Testis (tissue), 3 donors: ENCODE measurements around the gene METTL26. TPM values are rescaled to one million over a fixed set of nuclear protein-coding genes. Genes with fewer than 3 reads are reported as not detected.

Source experiments
- DNase-seq: peaks from one replicate; pipeline ENCODE4 v3.0.0-alpha.2; 2019
- H3K27ac ChIP-seq, 2 donors: fragments of 200-600 bp; sonication (generic); one replicate each; pipeline ENCODE4 v1.5.1; 2019
- H3K27me3 ChIP-seq: fragments of 200-600 bp; sonication (generic); one replicate; pipeline ENCODE4 v1.5.1; 2019
- H3K36me3 ChIP-seq: fragments of 200-600 bp; sonication (generic); one replicate; pipeline ENCODE4 v1.5.1; 2017; ENCODE audit warnings: low read depth; ENCODE audit errors: missing control alignments
- H3K4me1 ChIP-seq: fragments of 200-600 bp; sonication (generic); one replicate; pipeline ENCODE4 v1.5.1; 2019
- H3K4me3 ChIP-seq, 2 donors: fragments of 200-600 bp; sonication (generic); one replicate each; pipeline ENCODE4 v1.5.1; 2017 to 2019
- H3K9me3 ChIP-seq: fragments of 200-600 bp; sonication (generic); one replicate; pipeline ENCODE4 v1.5.1; 2017
- CTCF ChIP-seq, 3 experiments: fragments of 450-650 bp in 2 of 3; fragments of 200-600 bp in 1 of 3; sonication (generic) in 1 of 3; IDR thresholded peaks; one replicate each; pipeline ENCODE4 v1.5.1; 2016 to 2019; ENCODE audit warnings: antibody characterized with exemption in 3 of 3, mild to moderate bottlenecking in 2 of 3, moderate library complexity in 1 of 3
- POLR2A ChIP-seq: fragments of 450-650 bp; IDR thresholded peaks from one replicate; pipeline ENCODE4 v1.6.1; 2017; ENCODE audit warnings: antibody characterized with exemption, mild to moderate bottlenecking, moderate library complexity
- WGBS, 2 donors: methylation state at CpG; one replicate each; pipeline ENCODE4 v1.1.5; 2018; 5-methylcytosine and 5-hydroxymethylcytosine counted together
- intact Hi-C: fragments of 100-400 bp; cut with DNase I; formaldehyde crosslinking; loops from one replicate; pipeline ENCODE4 v1.15.1; 2023; ENCODE audit warnings: low total_unique reads
- polyA plus RNA-seq: library from polyadenylated mRNA; stranded (reverse); fragments of 350-450 nt; fragmentation: Illumina TruSeq; extraction: RNeasy Lipid Tissue Mini Kit (QIAGEN cat#74804); gene quantifications from one replicate; pipeline ENCODE4 v1.2.3, GENCODE V29; 2014; ENCODE audit warnings: low read depth, low replicate concordance; ENCODE audit not compliant: insufficient read depth
- total RNA-seq, 2 donors: library from RNA; depleted of rRNA; stranded (reverse); fragments of >200 nt; gene quantifications; one replicate each; pipeline ENCODE4 v1.2.3, GENCODE V29; 2016

METTL26 gene
- total and polyA plus RNA-seq, 3 donors from 2014 or later: 72.1 to 185 (median 161) TPM

GRCh38 chr16:627454-628239 lies 8.5 kb downstream of the METTL26 start:
- no peaks in the 10 kb centered on the region for H3K27me3 ChIP-seq
- H3K4me3 ChIP-seq: no peak overlapping the region
- 87 to 92% methylated on average over 43 to 50 of the region's 50 CpGs for WGBS, 2 donors
- H3K27ac ChIP-seq: no peak overlapping the region
- peaks cover 20% of the 10 kb centered on the region for H3K4me1 ChIP-seq
- DNase-seq: no peak
- H3K36me3 ChIP-seq: no peaks in the 10 kb centered on the region
- TF ChIP-seq CTCF (IDR thresholded peaks at IDR 0.05) (no peak), POLR2A (no peak)
- H3K9me3 ChIP-seq: no peaks in the 10 kb centered on the region
- intact Hi-C loops: no loop called here

GRCh38 chr16:626787-627453 lies 9.2 kb downstream of the METTL26 start:
- Histone ChIP-seq H3K27me3 (no peaks in the 10 kb centered on the region), H3K36me3 (no peaks in the 10 kb centered on the region)
- WGBS, 2 donors: 88 to 93% methylated on average over 17 to 29 of the region's 29 CpGs

GRCh38 chr16:625977-626765 lies 9.9 kb downstream of the METTL26 start:
- no peaks in the 10 kb centered on the region for H3K27me3 ChIP-seq
- 93 to 95% methylated on average over 19 to 35 of the region's 35 CpGs for whole genome bisulfite sequencing, 2 donors
- H3K9me3 ChIP-seq: no peaks in the 10 kb centered on the region
- TF ChIP-seq POLR2A: no peak
- TF ChIP-seq CTCF (IDR thresholded peaks at IDR 0.05): no peak
- peaks cover 18% of the 10 kb centered on the region for H3K4me1 ChIP-seq
- no peak overlapping the region for H3K27ac ChIP-seq
- no peak overlapping the region for H3K4me3 ChIP-seq
- no peaks in the 10 kb centered on the region for H3K36me3 ChIP-seq
- intact Hi-C loops: no loop called here
- no peak for DNase-seq

More at GRCh38 chr16:626787-627453, 9.2 kb downstream of the METTL26 start:
- Histone ChIP-seq H3K4me3 (no peak overlapping the region), H3K4me1 (peaks cover 20% of the 10 kb centered on the region), H3K9me3 (no peaks in the 10 kb centered on the region), H3K27ac (no peak overlapping the region)
- intact Hi-C loops: no loop called here
- TF ChIP-seq POLR2A (no peak), CTCF (IDR thresholded peaks at IDR 0.05) (no peak)
- no peak for DNase-seq

GRCh38 chr16:625117-625976 lies 10.8 kb downstream of the METTL26 start:
- Histone ChIP-seq H3K27ac (no peak overlapping the region), H3K4me3 (no peak overlapping the region), H3K27me3 (no peaks in the 10 kb centered on the region), H3K9me3 (no peaks in the 10 kb centered on the region), H3K36me3 (no peaks in the 10 kb centered on the region), H3K4me1 (peaks cover 13% of the 10 kb centered on the region)
- WGBS, 2 donors: 93 to 96% methylated on average over 17 to 35 of the region's 37 CpGs
- TF ChIP-seq CTCF (IDR thresholded peaks at IDR 0.05): no peak
- TF ChIP-seq POLR2A: no peak
- no peak for DNase-seq
- intact Hi-C loops: no loop called here
